NCI-H2081 treated with DMSO at 0.1 percent for 48 hours (cell line): Measurements from ENCODE around the gene CNKSR3.

Source experiments
- DNase-seq: peaks from one replicate; lab custom pipeline; 2025; lab: John Stamatoyannopoulos, UW

Gene CNKSR3

DNA sequence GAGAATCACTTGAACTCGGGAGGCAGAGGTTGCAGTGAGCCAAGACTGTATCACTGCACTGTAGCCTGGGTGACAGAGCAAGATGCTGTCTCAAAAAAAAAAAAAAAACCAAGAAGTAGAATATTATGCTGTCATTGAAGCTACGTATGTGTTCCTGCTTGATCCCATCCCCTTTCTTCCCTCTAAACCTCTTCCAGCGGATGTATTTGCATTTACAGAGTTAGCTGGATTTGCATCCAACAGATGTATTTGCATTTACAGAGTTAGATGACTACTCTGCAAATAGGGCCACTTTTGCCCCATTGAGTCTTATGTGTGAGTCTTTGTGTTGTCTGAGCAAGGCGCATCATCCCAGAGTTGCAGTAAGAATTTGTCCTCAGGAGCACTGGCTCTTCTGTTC, 128.9 kb downstream of the CNKSR3 start:
- no peak for DNase-seq

DNA sequence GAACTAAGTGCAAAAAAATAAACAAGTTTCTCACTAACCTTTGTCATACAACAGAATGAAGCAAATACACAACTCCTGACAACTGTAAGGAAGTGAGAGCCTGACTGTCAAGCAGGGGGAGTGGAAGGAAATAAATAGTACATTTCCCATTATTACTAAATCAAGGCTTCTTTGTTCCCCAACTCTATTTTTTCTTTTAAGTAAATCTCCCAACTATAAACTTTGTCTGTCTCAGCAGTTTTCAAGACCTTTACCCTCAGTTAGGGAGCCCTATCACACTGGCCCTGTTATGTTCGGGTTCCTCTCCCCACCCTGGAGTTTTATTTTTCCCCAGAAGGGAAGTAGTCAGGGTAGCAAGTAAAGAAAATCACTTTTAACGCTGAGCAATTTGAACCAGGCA, 129.7 kb downstream of the CNKSR3 start:
- no peak for DNase-seq

GRCh38 chr6:154379585-154379984, 130.9 kb downstream of the CNKSR3 start:
- no peak for DNase-seq

GRCh38 chr6:154378518-154378917, 132.0 kb downstream of the CNKSR3 start:
- DNase-seq: no peak

- DNase-seq: no peak
Measured at GRCh38 chr6:154377726-154378125, 132.8 kb downstream of the CNKSR3 start.

DNA sequence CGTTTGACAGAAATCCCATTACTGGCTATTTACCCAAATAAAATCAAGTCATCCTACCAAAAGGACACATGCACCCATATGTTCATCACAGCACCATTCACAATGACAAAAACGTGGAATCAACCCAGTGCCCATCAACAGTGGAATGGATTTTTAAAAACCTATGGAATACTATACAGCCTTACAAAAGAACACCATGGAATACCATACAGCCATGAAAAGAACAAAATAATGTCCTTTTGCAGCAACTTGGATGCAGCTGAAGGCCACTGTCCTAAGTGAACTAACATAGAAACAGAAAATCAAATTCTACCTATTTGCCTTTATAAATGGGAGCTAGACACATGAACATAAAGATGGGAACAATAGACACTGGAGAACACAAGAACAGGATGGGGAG, 136.5 kb downstream of the CNKSR3 start:
- no peak for DNase-seq

GRCh38 chr6:154371281-154371680, 139.2 kb downstream of the CNKSR3 start:
- DNase-seq: no peak

- no peak for DNase-seq
Measured at GRCh38 chr6:154370545-154370944, 139.9 kb downstream of the CNKSR3 start.

- no peak for DNase-seq
Measured at GRCh38 chr6:154367839-154368695, 142.4 kb downstream of the CNKSR3 start.

DNA sequence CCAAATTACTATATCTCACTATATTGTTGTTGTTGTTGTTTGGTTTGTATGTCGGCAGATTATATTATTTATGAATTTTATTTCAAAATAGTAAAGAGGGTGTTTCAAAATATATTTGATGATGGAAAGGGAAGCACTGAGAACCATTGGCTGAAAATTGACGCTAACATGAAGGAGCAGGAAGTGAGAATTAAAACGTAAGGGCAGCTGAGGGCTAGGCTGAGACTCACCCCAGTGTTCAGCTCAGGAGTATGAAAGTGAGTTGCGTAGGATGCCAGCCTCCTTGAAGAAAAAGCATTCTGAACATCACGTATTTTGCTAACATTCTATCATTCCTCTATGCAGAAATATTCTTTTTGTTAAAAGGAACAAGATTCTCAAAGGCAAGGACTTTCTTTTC, 143.1 kb downstream of the CNKSR3 start:
- no peak for DNase-seq

DNA sequence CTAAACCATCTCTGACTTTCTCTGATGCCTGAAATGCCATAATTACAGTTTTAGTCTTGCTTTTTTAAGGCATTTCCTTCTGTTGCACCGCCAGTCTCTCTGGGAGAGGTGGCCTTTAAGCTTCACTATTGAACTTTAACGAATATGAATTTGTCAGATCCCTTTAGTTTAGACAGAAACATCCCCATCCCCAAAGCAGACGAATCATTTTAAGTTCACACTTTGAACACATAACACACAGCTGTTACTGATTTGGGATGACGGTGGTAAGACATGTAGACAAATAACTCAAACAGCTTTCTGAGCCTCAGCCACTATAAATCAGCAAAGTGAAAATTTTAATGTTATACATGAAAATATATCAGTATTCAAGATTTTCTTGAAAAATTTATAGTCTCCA, 146.7 kb downstream of the CNKSR3 start:
- no peak for DNase-seq

- DNase-seq: no peak
Measured at GRCh38 chr6:154361476-154361875, 149.0 kb downstream of the CNKSR3 start.

GRCh38 chr6:154360476-154360875, 150.0 kb downstream of the CNKSR3 start:
- no peak for DNase-seq

GRCh38 chr6:154359679-154360078, 150.8 kb downstream of the CNKSR3 start:
- no peak for DNase-seq

DNA sequence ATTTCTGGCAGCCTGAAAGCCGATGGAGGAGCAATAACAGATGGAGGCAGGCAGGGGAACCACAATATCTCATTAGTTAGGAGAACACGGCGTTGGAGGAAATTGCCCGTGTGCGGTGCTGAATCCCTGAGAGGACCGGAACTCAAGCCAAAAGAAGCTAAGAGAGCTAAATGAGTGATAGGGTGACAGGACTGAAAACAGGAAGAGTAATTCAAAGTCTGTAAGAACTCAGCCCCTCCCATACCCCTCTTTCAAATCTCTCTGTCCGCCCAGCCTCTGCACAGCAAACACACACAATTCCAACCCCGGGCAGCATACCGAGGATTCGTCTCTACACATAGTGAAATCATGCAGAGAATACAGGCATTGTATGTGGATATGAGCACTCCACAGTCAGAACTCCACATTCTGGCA, 151.3 kb downstream of the CNKSR3 start:
- no peak for DNase-seq

- DNase-seq: no peak
Measured at GRCh38 chr6:154358019-154358545, 152.4 kb downstream of the CNKSR3 start.

DNA sequence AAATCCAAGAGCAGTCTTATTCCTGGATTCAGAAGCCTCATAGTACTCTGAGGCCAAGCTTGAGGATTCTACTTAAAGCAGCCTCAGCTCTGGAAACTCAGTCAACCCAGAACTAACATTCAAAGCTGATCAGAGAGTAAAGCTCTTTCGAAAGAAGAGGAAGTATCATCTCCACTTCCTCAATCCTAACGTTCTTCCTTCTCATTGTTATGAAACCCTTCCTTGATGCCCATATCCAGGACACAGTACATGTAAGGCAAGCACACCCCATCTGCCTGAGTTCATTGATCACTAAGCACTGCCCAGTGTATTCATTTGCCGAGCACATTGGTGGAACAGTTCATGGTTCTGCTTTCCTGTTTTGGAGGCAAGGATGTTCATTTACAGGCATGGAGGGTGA, 153.8 kb downstream of the CNKSR3 start, which contains the start of gene IPCEF1:
Gene IPCEF1 (minus strand): TSS at position 114 of the 400 bp plus-strand sequence. CDS start 90,856 bp downstream, outside the sequence.
- DNase-seq: no peak

GRCh38 chr6:154356113-154356512, 154.4 kb downstream of the CNKSR3 start:
- no peak for DNase-seq

DNA sequence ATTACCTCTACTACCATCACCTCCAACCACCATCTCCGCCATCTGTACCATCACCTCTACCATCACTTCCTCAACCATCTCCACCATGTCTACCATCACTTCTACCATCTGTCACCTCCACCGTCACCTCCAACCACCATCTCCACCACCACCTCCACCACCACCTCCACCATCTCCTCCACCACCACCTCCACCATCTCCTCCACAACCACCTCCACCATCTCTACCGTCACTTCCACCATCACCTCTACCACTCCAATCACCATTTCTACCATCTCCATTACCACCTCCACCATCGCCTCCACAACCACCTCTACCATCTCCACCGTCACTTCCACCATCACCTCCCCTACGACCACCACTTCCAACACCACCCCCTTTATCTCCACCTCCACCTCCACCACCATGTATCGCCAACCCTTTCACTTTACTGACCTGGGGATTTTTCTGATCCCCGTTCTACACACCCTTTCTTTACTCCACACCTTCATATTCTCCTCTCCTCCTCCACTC, 156.2 kb downstream of the CNKSR3 start:
- no peak for DNase-seq

- DNase-seq: no peak
Measured at GRCh38 chr6:154353626-154354025, 156.9 kb downstream of the CNKSR3 start.

DNA sequence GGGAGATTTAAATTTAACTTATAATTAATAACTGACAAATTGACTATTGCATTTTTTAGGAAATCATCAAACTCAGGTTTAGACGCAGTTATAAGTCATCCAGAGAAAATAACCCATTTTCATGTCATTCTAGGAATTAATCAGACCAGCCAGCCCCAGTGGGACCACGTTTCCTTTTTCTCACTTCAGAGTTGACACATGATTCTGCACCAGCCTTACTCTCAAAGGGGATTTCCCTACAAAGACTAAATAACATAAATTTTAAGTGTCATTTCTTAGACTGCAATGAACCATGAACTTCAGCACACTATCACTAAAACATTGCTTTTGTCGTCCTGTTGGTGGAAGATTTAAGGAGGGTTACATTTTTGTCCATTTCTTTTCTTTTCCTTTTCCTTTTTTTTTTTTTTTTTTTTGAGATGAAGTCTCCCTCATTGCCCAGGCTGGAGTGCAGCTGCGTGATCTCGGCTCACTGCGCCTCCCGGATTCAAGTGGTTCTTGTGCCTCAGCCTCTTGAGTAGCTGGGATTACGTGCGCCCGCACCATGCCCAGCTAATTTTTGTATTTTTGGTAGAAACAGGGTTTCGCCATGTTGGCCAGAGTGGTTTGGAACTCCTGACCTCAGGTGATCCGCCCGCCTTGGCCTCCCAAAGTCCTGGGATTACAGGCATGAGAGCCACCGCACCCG, 157.4 kb downstream of the CNKSR3 start:
- DNase-seq: no peak

DNA sequence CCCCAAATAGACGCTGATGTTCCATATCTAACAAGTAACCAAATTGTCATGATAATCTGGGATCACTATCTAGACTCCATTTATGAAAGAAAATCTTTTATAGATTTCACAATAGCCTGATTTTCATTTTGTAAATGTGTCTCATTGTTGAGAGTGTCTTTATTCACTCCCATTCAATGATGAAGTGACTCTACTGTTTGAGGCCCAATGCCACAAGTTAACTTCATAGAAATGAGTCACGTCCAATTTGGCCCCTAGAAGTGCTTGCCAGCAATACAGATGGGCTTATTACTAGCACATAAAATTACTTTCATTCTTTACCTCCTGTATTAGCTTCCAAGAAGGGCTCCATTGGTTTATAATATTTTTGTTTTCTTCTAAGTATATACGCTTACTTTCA, 160.2 kb downstream of the CNKSR3 start:
- DNase-seq: no peak

DNA sequence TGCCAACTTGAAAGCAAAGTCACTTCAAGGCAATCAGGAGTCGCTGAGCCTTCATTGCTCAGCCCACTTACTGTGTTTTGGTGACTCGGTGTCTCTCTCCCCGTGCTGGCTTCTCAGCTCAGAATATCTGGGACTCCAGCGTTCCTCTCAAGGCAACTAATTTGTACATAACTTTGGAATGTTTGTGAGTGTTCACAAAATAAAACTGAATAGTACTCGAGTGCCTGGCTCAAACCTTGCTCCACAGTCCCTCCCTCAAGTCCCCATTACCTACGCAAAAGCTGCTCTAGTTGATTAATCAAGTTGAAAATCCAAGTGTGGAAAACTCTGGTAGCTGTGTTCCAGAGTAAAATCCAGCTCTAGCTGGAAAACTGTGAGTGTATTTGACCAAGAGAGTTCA, 162.5 kb downstream of the CNKSR3 start:
- no peak for DNase-seq
